CD1c-positive myeloid dendritic cell (primary cell): Measurements from ENCODE around the gene MEI1.
A peak's percentile ranks its signal among the peaks of the same experiment; 100 is the strongest.
"Not testable (repeated sequence)": the region's sequence is repeated elsewhere in the genome, so short reads cannot be mapped to it uniquely, and the experiment has no call there.

Experiments used
- DNase-seq: peaks from one replicate; pipeline ENCODE4 v3.0.0-alpha.2; 2016; ENCODE audit errors: extremely low spot score

Gene MEI1

GRCh38 chr22:41822317-41823057 is 123.2 kb downstream of the MEI1 start:
- peak; percentile 76 for DNase-seq

GRCh38 chr22:41823797-41824196 is 124.5 kb downstream of the MEI1 start:
- DNase-seq = no peak

GRCh38 chr22:41825376-41825775 is 126.1 kb downstream of the MEI1 start:
- DNase-seq = no peak

GRCh38 chr22:41826021-41826420 is 126.7 kb downstream of the MEI1 start:
- DNase-seq = no peak

GRCh38 chr22:41826430-41827383 is 127.4 kb downstream of the MEI1 start:
- DNase-seq = no peak

GRCh38 chr22:41827671-41828070 is 128.4 kb downstream of the MEI1 start:
- DNase-seq = no peak

- no peak for DNase-seq
These were observed 129.2 kb downstream of the MEI1 start for GRCh38 chr22:41828516-41828915.

DNA sequence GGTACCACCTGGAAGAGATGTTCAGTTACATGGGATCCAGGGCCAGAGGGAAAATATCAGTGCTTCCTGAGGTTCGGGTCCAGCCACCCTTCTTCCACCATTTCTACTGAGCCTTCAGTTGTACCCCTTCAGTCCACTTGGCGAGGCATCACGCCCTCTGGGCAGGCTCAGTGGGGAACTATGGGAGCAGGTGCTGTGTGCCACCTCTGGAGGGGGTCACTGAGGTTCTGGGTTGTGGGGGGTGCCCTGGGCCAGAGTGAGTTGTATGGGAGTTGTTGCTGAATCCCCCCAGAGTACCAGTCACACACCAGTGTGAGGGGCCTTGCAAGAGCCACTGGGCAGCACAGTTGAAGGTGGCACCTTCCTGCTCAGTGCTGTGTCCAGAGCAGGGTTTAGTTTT is 130.9 kb downstream of the MEI1 start:
- DNase-seq = no peak

- peak; percentile 70 for DNase-seq
These were observed 132.1 kb downstream of the MEI1 start for GRCh38 chr22:41831383-41831782.

- peak; percentile 42 for DNase-seq
These were observed 132.7 kb downstream of the MEI1 start for GRCh38 chr22:41831828-41832552.

DNA sequence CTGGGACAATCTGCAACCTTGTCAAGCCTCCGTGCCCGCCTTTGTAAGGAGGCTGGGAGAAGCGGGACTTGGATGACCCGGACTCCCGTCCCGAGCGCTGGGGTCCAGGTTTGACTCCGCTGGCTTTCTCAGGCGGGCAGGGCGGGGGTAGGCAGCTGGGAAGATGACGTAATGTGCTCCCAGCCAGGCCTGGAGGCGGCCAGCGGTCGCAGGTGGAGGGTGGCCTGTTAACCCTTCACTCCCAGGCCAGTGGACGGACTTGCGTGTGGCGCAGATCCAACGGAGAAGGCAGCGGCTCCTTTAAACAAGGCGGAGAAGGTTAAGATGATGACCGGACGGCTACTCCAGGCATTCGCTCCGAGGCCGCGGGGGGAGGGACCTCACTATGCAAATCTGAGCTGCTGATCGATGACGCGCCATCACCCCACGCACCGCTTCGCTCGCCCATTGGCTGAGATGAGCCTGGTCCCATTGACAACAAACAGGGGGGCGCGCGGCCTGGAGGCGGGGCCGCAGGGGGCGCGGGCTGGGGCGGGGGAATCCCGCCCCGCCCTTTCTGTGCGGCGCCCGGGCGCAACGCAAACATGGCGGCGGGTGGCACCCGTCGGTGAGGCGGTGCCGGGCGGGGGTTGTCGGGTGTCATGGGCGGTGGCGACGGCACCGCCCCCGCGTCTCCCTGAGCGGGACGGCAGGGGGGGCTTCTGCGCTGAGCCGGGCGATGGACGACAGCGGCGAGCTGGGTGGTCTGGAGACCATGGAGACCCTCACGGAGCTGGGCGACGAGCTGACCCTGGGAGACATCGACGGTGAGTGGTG is 133.5 kb downstream of the MEI1 start, which contains the start of gene SREBF2:
Gene SREBF2, plus strand, starts transcription at position 553 of the 816 bp plus-strand sequence. Its CDS starts 166 bp downstream, at position 719.
- DNase-seq = peak; percentile 100

DNA sequence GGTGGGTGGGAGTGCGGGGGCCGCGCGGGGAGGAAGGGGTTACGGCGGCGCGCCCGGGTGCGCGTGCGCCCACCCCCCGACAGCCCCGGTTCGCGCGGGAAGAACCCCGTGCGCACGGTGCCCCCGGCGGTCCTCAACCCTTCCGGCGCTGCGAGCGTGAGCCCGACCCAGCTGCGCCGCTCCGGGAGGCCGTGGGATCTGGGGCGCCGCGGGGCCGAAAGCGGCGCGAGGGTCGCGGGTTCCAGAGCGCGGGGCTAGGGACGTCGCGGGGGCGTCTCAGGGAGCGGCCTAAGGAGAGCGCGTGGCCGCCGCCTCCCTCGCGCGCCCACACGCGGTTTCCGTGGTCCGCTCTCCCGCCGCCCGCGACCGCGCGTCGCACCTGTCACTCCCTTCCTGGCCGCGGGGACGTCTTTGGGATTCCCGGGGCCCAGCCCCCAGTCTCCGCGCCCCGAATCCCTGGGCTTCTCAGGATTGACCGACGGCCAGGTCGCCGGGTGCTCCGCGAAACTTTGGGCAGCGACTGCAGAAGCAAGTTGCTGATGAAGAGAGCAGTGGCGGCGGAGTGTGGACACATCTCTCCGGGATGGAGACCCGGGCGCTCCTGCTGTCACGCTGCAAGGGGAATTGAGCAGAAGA is 134.2 kb downstream of the MEI1 start:
- peak; percentile 46 for DNase-seq

DNA sequence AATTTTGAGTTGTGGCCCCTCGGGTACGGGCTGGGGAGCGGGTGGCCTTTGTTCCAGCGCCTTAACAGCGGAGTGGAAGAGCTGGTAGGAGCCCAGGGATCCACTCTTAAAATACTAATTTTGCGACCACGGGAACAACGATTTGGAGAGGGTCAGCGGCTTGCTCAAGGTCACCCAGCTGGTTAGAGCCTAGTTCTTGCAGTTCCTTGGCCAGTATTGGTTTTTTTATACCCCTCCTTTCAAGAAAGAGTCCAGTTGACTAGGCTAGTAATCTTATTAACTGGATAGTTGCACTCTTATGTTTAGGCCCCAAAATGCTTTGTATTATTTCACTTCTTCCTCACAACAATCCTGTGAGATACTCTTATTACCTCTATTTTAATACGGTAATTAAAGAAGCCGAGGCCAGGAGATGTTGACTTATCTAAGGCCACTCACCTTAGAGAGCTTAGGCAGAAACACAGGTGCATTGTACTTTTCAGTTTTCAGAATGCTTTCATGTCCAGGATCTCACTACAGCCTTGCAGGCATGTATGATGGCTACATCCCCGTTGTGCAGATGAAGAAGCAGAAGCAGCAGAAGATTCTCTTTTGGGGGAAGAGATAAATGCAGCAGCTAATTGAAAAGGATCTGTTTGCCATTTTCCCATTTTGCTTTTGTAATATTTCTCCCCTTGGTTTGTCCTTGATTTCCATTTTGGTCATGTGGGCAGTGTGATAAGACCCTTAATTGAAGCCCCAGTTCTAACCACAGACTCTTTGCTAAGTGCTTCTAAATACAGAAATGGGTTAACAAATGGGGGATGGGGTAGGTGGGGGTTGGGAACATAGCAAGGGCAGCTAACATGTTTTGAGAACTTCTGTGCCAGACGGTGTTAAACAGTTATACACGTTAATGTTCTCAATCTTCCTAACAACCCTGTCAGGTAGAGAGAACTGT is 135.0 kb downstream of the MEI1 start:
- DNase-seq = peak; percentile 11

GRCh38 chr22:41835462-41835861 is 136.2 kb downstream of the MEI1 start:
- not testable (repeated sequence) for DNase-seq

GRCh38 chr22:41836551-41836950 is 137.2 kb downstream of the MEI1 start:
- no peak for DNase-seq

- no peak for DNase-seq
These were observed 139.7 kb downstream of the MEI1 start for GRCh38 chr22:41838842-41839618.

- no peak for DNase-seq
These were observed 140.9 kb downstream of the MEI1 start for GRCh38 chr22:41840216-41840615.

DNA sequence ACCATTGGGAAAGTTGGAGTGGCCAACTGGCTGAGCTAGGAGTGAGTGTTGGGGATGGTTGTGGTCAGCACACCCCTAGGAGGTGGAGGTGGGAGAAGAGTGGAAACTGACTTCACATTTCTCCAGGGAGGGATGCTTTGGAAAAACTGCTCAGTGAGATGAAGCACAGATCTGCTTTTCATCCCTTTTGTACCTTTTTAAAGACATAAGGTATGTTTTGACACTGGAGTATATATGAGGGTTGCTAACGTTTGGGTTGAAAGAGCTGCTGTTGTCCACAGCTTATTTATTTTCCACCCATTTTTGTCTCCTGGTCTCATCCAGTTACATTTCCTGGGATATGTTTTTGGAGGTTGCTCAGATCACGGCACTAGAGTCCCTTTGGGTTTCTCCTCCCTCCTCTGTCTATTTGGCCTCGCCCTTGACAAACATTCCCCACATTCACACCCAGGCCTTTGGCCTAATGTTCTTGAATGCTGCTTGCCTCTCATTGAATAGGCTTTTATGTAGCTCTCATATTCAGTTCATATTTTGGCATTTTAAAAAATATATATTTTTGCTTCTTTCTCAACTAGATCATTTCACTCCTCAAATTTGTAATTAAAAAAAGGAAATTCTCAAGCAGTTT is 141.9 kb downstream of the MEI1 start:
- DNase-seq = no peak
